Middle frontal gyrus (tissue), 1 donor: ENCODE data around the gene CPZ.

Experiments
- DNase-seq: peaks from one replicate; pipeline ENCODE4 v3.0.0-alpha.2; 2015; ENCODE audit warnings: low spot score; ENCODE audit errors: extremely low spot score

Gene CPZ

GRCh38 chr4:8593264-8594096, 915 bp downstream of the CPZ start:
- no peak for DNase-seq

GRCh38 chr4:8594097-8595038, 1.8 kb downstream of the CPZ start:
- DNase-seq = peak; percentile 58

DNA sequence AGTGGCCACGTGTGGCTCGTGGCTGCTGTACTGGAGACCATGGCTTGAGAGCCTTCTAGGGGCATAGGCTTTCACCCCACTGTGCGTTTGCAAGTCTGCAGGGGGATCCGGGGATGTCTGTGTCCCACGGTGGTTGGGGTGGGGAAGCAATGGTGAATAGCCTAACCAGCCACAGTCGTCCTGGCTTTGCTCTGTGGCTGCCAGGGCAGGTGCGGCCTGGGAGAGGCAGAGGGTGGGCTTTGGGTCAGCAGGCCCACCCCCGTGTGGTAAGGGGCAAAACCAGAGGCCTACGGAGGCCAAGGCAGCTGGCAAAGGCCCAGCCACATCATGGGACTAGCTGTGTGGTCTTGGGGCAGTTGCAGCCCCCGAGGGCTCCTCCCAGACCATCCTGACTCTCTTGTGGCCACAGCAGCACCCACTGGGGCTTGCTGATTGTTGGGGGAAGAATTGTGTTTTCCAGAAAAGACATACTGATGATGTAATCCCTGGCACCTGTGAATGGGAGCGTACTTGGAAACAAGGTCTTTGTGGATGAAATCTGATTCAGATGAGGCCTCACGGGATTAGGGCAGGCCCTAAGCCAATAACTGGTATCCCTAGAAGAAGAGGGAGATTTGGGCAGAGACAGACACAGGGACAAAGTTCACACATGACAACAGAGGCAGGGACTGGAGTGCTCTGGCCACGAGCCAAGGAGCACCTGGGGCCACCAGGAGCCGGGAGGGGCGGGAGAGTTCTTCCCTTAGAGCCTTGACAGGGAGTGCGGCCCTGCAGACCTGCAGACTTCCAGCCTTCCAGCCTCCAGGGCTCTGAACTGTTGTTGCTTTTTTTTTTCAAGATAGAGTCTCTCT, 2.9 kb downstream of the CPZ start:
- no peak for DNase-seq

- no peak for DNase-seq
These were observed 4.3 kb downstream of the CPZ start for GRCh38 chr4:8596891-8597290.

- DNase-seq = no peak
These were observed 4.8 kb downstream of the CPZ start for GRCh38 chr4:8597319-8597718.

DNA sequence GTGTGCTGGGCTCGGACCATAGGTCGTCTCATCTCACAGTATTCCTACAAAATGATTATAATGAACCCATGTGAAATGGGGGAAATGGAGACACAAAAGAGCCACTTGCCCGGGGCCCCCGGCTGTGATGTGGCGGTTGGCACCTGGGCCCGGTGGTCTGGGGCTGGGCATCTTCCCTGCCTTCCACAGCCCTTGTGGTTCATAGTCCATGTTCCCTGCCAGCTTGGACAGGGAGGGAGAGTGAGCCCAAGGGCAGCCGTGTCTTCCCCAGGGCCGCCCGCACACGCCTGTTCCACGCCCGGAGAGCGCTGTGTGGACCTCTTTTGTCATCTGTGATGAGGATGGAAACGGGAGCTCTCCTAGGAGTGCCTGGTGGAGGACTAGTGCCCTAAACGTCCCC, 5.2 kb downstream of the CPZ start:
- DNase-seq = no peak

DNA sequence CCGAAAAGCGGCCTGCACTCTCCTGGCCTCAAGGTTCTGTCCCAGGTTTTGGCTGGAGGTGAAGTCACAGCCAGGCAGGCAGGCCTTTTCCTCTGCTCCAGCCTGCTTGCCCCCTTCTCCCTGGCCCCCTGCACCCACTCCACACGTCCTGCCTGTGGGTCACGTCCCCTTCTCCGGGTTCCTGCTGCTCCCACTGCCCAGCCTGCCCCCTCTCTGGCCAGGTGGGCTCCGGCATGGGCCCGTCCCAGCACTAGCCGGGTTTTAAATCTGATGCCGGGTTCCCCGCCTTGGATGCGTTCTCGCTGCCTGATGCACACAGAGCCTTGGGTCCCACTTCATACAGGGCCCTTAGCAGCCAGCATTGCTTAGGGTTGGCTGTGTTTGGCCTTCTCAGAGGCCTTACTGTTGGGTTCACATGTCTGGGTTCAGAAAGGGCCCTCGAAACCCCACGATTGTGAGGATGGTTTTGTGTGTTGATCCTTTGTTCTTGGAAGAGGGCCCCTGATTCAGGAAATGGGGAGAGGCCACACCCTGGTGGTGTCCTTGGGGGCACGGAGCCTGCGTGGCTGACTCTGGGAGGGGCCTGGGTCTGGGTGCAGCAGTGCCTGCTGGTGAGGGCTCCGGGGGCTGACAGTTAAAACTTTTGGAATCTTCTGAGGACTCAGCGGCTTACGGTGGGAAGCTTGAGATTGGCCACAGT, 6.0 kb downstream of the CPZ start:
- no peak for DNase-seq

DNA sequence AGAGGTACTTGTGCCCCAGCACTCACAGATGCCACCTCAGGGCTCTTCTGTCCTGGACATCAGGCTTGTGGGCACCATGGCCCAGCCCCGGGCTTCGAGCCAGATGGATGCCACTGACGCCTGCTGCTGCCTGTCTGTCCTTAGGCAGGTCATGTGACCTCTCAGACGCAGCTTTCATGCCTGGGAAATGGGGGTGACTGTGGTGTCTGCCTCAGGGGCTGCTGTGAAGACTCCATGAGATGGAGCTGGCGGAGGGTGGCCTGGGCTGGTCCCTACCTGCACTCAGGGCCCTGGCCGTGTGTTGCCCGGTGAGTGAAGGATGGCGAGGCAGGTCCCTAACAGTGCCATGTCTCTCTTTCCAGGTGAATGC, 6.5 kb downstream of the CPZ start:
- DNase-seq = no peak

DNA sequence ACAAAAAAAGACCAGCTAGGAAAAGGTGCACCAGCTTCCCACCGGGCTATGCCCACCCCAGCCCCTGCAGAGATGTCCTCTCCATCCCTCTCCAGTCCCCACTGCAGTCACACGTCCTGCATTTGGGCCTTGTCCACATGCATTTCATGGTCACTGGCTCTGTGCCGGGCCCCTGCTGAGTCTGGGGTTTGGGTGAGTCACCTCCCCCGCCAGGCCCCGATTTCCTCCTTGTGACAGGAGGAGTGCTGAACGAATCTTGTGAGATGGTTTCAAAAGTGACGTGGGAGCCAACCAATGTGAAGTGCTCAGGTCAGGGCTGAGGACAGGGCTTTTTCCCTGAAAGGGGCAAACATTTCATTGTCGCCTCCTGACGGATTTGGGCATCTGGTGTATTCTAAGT, 7.1 kb downstream of the CPZ start:
- no peak for DNase-seq

DNA sequence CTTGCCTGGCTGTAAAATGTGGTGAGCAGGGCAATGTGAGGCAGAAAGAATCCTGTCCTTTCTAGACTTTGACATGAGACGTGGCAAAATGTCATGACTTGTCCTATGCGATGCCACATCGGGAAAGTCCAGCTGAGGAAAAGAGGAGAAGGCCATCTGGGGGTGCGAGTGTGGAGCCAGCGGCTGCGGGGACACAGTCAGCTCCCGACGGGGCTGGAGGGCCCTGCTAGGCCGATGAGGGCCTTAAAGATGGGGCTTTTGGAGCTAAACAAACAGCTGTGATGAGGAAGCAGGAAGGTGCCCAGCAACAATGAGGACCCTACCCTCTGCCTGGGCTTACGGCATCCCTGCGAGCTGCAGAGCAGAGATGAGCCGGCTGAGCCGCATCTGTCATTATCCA, 7.7 kb downstream of the CPZ start:
- no peak for DNase-seq

DNA sequence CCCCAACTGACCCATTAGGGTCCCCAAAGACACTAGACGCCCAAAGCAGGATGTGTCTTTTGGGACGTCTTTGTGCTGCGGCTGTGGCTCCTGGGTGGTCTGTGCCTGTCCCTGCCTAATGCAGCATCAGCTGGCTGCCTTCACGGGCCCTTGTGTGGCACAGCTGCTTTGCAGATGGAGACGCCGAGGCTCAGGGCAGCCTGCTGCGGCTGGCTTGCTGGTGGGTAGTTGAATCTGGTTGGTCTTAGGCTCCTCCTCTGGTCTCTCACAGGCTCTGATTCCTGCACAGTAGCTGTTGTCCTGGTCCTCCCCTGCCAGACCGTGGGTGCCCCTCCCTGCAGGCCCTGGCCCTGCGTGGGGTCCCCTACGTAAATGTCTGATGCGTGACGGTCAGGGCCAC, 8.1 kb downstream of the CPZ start:
- DNase-seq = no peak

- DNase-seq = no peak
These were observed 8.5 kb downstream of the CPZ start for GRCh38 chr4:8601086-8601485.

- DNase-seq = no peak
These were observed 9.0 kb downstream of the CPZ start for GRCh38 chr4:8601556-8601955.

DNA sequence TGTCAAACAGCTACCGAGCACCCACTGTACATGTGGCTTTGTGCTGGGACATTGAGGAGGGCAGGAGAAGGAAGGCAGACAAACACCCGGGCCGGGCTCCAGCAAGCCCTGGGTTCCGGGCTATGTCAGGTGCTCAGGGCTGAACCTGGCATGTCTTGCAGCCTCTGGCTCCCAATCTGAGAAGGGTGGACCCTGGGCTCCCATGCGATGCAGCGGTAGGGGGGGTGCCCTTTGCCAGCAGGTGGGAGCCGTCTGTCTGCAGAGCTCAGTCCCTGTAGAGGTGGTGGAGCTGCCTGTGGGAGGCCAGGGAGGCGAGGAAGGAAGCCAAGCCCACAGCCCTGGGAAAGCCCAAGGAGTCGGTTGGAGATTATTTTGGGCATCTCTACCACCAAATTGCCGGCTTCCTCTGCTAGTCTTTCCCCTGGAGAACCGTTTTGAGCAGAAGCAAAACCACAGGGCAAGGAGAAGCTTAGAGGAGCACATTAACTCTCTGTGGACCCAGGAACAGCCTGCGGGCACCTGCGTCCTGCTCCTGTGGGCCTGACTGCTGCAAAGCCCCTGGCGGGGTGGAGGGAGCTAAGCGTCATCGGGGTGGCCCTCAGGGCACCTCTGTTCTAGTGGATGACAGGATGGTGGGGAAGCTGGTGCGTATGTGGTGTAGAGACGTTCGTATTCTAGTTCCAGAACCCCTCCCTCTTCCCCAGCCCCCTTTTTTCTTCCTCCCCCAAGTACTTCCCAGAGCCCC, 10.3 kb downstream of the CPZ start:
- no peak for DNase-seq

DNA sequence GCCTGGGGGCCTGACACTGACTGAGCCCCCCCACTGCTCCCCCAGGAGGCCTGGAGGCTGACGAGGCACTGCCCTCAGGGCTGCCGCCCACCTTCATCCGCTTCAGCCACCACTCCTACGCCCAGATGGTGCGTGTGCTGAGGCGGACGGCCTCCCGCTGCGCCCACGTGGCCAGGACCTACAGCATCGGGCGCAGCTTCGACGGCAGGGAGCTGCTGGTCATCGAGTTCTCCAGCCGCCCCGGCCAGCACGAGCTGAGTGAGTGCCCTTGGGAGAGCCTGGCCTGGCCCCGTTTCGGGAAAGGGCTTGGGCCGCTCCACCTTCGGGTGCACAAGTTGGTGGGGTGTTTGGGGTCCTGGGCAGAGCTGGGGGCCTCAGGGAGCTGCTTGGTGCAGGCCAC, 11.4 kb downstream of the CPZ start:
- DNase-seq = no peak

GRCh38 chr4:8605289-8605688, 12.7 kb downstream of the CPZ start:
- DNase-seq = no peak

DNA sequence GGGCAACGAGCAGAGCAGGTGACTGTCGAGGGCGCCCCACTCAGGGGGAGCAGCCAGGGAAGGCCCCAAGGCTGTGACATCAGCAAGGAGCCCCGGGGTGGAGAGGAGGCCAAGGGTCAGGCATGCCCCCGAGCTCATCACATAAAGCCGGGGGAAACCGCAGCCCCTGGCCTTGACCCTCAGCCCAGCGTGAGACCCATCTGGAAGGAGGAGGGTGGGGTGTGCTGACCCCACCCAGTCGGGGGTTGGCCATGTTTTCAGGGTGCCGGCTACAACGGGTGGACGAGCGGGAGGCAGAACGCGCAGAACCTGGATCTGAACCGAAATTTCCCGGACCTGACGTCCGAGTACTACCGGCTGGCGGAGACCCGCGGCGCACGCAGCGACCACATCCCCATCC, 13.9 kb downstream of the CPZ start:
- DNase-seq = no peak

DNA sequence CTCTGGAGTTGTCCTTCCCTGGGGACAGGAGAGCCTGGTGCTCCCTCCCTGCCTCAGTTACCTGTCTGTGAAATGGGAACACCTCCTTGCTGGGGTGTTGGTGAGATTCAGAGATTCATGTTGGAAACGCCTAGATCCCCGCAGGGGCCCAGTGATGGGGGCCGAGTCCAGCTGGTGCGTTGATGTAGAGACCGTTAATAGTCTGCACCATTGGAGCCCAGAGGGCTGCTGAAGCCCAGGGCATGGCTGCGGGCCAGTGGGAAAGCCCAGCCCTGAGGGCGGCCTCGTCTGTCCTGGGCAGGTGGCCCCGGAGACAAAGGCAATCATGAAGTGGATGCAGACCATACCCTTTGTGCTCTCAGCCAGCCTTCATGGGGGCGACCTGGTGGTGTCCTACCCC, 14.4 kb downstream of the CPZ start:
- DNase-seq = no peak

DNA sequence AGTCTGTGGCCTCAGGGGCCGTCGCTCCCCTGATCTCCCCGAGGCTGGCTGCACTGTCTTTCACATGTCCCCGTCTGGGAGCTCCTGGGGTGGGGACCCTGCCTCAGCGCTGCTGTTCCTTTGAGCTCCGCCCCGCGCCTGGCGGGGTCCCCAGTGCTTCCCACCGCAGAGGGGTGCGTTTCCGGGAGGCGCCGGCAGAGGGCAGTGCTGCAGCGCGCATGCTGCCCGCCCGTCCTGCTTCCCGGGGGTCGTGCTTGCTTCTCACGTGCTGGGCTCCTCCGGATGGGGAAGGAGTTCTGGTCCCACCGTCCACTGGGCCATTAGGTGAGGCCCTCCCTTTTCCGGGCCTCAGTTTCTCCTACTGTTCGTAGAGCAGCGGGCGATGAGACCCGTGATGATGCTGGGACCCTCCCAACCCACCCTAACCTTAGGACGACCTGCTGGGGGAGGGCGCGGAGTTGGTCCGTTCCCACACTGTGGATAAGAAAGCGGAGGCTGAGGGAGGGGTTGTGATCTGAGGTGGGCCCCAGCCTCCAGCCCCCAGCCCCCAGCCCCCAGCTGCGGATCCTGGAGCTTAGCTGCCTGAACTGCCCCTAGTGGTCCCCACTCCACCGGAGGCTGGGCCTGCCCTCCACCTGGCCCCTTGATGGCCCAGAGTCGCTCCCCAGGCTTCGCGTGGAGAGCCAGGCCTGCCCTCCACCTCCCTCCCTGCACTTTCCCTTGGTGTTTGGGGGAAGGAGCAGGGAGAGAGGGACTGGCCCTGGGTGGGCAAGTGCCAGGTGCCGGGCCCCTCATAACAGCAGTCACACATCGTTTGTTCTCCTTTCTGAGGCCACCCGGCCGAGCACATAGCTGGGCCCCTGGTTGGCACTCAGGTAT, 15.3 kb downstream of the CPZ start:
- no peak for DNase-seq
